SIG-M5 treated with dmso at 0.1 percent for 504 hours (cell line): ENCODE results near the gene CLEC1B.
"Not testable (repeated sequence)": the region's sequence is repeated elsewhere in the genome, so short reads cannot be mapped to it uniquely, and the experiment has no call there.

Experiments
- DNase-seq: peaks from one replicate; lab custom pipeline; 2025; ENCODE audit not compliant: unreplicated experiment; lab: John Stamatoyannopoulos, UW

Gene CLEC1B

GRCh38 chr12:9999016-9999415, at the start of gene CLEC1B:
Gene CLEC1B, minus strand, starts transcription at chr12:9999121. Its CDS starts 21 bp downstream, at chr12:9999100.
- no peak for DNase-seq

- peak; percentile 83 for DNase-seq
These were observed 49.6 kb upstream of the CLEC1B start for GRCh38 chr12:10048526-10048925.

- no peak for DNase-seq
These were observed 43.2 kb upstream of the CLEC1B start for GRCh38 chr12:10042167-10042566.

- DNase-seq: peak; percentile 37
These were observed 35.0 kb upstream of the CLEC1B start for GRCh38 chr12:10033783-10034545.

GRCh38 chr12:10031771-10032175, 32.9 kb upstream of the CLEC1B start:
- DNase-seq: no peak

GRCh38 chr12:10031321-10031720, 32.4 kb upstream of the CLEC1B start:
- DNase-seq: no peak

- no peak for DNase-seq
These were observed 31.5 kb upstream of the CLEC1B start, which contains the start of gene CLEC9A for GRCh38 chr12:10030446-10030845. Gene CLEC9A, plus strand, starts transcription at chr12:10030682. Its CDS starts 22,006 bp downstream, at chr12:10052688.

- peak; percentile 98 for DNase-seq
These were observed 28.8 kb upstream of the CLEC1B start for GRCh38 chr12:10027721-10028120.

GRCh38 chr12:10027311-10027710, 28.4 kb upstream of the CLEC1B start:
- peak; percentile 80 for DNase-seq

GRCh38 chr12:10026666-10027065, 27.7 kb upstream of the CLEC1B start:
- not testable (repeated sequence) for DNase-seq

- DNase-seq: peak; percentile 38
These were observed 26.3 kb upstream of the CLEC1B start for GRCh38 chr12:10025236-10025635.

- DNase-seq: no peak
These were observed 22.4 kb upstream of the CLEC1B start for GRCh38 chr12:10021342-10021741.

- peak; percentile 21 for DNase-seq
These were observed 19.5 kb upstream of the CLEC1B start for GRCh38 chr12:10018386-10018785.

GRCh38 chr12:10016881-10017280, 18.0 kb upstream of the CLEC1B start:
- no peak for DNase-seq

GRCh38 chr12:10015450-10015849, 16.5 kb upstream of the CLEC1B start:
- no peak for DNase-seq

- no peak for DNase-seq
These were observed 13.9 kb upstream of the CLEC1B start for GRCh38 chr12:10012630-10013330.

- no peak for DNase-seq
These were observed 2.4 kb upstream of the CLEC1B start for GRCh38 chr12:10001171-10001776.

- peak; percentile 45 for DNase-seq
These were observed 6.6 kb downstream of the CLEC1B start for GRCh38 chr12:9992296-9992695.

- DNase-seq: peak; percentile 32
These were observed 7.0 kb downstream of the CLEC1B start for GRCh38 chr12:9991876-9992275.

GRCh38 chr12:9980126-9980525, 18.8 kb downstream of the CLEC1B start:
- no peak for DNase-seq

- no peak for DNase-seq
These were observed 21.0 kb downstream of the CLEC1B start for GRCh38 chr12:9977916-9978315.

- DNase-seq: not testable (repeated sequence)
These were observed 22.3 kb downstream of the CLEC1B start for GRCh38 chr12:9976626-9977025.
